NCI-H526 (cell line): ENCODE measurements around the gene ATCAY.
"Not testable (repeated sequence)": the region's sequence is repeated elsewhere in the genome, so short reads cannot be mapped to it uniquely, and the experiment has no call there.

Experiments used
- DNase-seq, 2 experiments: peaks; one replicate each; lab custom pipeline; 2025; lab: John Stamatoyannopoulos, UW

The ATCAY gene

GRCh38 chr19:3902317-3902973 is 22.0 kb downstream of the ATCAY start:
- no peak for DNase-seq

GRCh38 chr19:3904233-3904632 is 23.7 kb downstream of the ATCAY start:
- no peak for DNase-seq

- no peak for DNase-seq
Observed at GRCh38 chr19:3907626-3908265, 27.3 kb downstream of the ATCAY start.

- no peak for DNase-seq
Observed at GRCh38 chr19:3908266-3909054, 28.0 kb downstream of the ATCAY start.

GRCh38 chr19:3910105-3910504 is 29.6 kb downstream of the ATCAY start:
- no peak for DNase-seq

- no peak for DNase-seq
Observed at GRCh38 chr19:3914199-3914598, 33.7 kb downstream of the ATCAY start.

GRCh38 chr19:3916033-3916432 is 35.5 kb downstream of the ATCAY start:
- no peak for DNase-seq

- DNase-seq = no peak
Observed at GRCh38 chr19:3919793-3920192, 39.3 kb downstream of the ATCAY start.

- DNase-seq = no peak
Observed at GRCh38 chr19:3923096-3923758, 42.7 kb downstream of the ATCAY start.

- no peak for DNase-seq
Observed at GRCh38 chr19:3923912-3924311, 43.4 kb downstream of the ATCAY start.

- no peak for DNase-seq
Observed at GRCh38 chr19:3931041-3931440, 50.6 kb downstream of the ATCAY start.

GRCh38 chr19:3932931-3933810 is 52.7 kb downstream of the ATCAY start, which contains the start of gene NMRK2:
Gene NMRK2, plus strand, starts transcription at chr19:3933069. Its CDS starts 603 bp downstream, at chr19:3933672.
- DNase-seq = peak in 1 of 2 experiments; percentile 41

- peak in 1 of 2 experiments; percentile 8 for DNase-seq
Observed at GRCh38 chr19:3936506-3937442, 56.3 kb downstream of the ATCAY start.

GRCh38 chr19:3938300-3938950 is 57.9 kb downstream of the ATCAY start:
- DNase-seq = not testable (repeated sequence)

- no peak for DNase-seq
Observed at GRCh38 chr19:3942790-3943409, 62.4 kb downstream of the ATCAY start.

GRCh38 chr19:3944018-3944721 is 63.7 kb downstream of the ATCAY start:
- DNase-seq = no peak

- no peak for DNase-seq
Observed at GRCh38 chr19:3945838-3946237, 65.4 kb downstream of the ATCAY start.

GRCh38 chr19:3947316-3947933 is 66.9 kb downstream of the ATCAY start:
- not testable (repeated sequence) for DNase-seq
